HG02623 (cell line): ENCODE data around the gene FAM83C.

Experiments
- ATAC-seq: cut with Tn5 transposase; IDR thresholded peaks from one replicate; pipeline ENCODE4 v1.9.1; 2021; ENCODE audit warnings: moderate library complexity; ENCODE audit not compliant: unreplicated experiment

The FAM83C gene

DNA sequence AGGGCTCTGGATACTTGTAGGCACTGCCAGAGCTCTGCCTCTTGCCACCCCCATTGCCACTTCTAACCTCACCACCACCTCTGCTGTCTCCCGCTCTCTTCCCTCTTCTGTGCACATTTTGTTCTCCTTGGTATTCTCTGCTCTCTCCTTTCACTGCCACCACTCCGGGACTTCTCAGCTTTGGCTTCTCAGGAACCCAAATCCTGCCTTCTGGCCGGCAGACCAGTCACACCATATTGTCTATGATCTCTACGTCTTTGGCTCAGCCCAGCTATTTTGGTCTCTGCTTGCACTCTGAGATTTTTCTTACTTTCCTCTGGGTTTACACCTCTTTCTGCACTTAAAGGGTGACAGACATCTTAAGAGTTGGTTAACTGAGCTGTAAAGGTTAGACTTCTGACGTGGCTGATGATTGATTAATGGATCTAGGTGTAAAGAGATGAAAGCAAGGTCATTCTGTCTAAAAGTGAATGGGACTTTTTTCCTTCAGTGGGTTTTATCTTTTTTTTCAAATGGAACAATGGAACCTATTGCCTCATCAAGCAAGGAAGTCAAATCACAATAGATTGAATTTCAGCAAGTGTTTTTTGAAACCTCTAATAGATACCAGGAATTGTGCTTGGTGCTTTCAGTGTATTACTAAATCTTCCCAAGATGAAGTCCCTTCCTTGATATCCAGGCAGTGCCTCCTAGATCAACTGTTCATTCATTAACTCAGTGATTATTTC lies 52.0 kb downstream of the FAM83C start:
- ATAC-seq: no peak

DNA sequence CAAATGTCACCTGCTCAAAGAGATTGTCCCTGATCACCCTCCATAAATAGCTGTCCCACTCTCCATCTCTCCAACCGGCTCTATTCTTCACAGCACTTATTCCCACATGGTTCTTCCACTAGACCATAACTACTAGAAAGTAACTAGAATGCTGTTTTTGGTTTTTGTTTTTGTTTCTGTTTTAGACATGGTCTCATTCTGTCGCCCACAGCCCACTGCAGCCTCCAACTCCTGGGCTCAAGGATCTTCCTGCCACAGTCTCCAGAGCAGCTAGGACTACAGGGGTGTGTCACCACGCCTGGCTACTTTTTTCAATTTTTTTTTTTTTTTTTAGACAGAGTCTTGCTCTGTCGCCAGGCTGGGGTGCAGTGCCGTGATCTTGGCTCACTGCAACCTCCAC lies 53.5 kb downstream of the FAM83C start:
- no peak for ATAC-seq

DNA sequence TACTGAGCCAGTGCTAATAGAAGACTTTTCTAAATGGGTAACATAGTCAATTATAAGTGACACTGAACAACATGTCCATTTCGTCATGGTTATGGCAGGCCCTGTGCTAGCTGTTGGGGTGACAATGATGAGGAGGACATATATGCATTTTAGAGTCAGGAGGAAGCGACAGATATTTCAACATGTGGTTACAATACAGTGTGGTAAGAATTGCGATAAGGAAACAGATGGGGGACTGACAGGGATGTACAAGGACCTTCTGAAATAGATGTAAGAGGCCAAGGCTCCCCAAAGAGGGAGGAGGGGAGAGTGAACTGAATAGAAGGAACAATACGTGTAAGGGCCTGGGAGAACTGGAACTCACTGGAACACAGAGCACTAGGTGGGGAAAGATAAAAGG lies 54.1 kb downstream of the FAM83C start:
- ATAC-seq: no peak

DNA sequence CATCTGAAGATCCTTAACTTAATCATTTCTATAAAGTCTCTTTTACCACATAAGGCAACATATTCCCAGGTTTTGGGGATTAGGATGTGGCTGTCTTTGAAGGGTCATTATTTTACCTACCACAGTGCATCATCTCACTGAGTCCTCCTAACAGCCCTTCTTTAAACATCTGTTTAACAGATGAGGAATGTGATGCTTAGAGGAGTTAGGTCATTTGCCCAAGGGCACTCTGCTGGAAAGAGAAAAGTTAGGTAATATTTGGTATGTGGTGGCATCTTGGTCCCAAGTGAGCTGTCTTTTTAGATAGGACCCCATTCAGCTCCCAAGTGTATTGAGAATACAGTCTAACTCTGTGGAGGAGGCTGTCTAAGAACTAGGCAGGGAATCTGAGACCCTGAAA lies 54.7 kb downstream of the FAM83C start:
- no peak for ATAC-seq

DNA sequence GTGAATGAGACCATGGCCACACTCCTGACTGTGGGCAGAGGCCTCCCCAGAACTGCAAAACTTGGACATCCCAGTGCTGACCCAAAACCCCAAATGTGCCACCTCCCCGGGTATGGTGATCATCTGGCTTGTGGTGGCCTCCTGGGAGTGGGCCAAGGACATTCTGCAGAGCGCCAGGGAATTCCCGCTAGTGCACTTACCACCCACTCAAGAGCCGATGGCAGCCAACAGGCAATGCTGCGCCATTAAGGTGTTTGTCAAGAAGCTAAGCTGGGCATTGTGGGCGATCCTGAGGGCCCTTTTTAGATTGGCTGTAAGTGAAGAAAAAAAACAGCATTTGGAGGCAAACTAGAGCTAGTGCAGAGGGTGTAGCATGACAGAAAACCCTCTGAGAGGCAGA lies 56.3 kb downstream of the FAM83C start:
- no peak for ATAC-seq
